Kidney glomerular epithelial cell (primary cell): ENCODE measurements around the gene CTSL.
"Not testable (repeated sequence)": the region's sequence is repeated elsewhere in the genome, so short reads cannot be mapped to it uniquely, and the experiment has no call there.

Experiments
- DNase-seq: peaks from one replicate; lab custom pipeline; 2025; lab: John Stamatoyannopoulos, UW

The CTSL gene

GRCh38 chr9:87722393-87723088 lies 3.4 kb upstream of the CTSL start:
- no peak for DNase-seq

GRCh38 chr9:87725356-87725899 lies 491 bp upstream of the CTSL start:
- DNase-seq, result no peak

- DNase-seq, result no peak
These were observed 3.3 kb downstream of the CTSL start for GRCh38 chr9:87729246-87729645.

GRCh38 chr9:87731321-87731720 lies 5.4 kb downstream of the CTSL start:
- no peak for DNase-seq

- DNase-seq, result no peak
These were observed 6.4 kb downstream of the CTSL start for GRCh38 chr9:87732344-87732743.

- no peak for DNase-seq
These were observed 6.8 kb downstream of the CTSL start for GRCh38 chr9:87732756-87733155.

- no peak for DNase-seq
These were observed 7.5 kb downstream of the CTSL start for GRCh38 chr9:87733273-87734052.

GRCh38 chr9:87734106-87734505 lies 8.2 kb downstream of the CTSL start:
- no peak for DNase-seq

GRCh38 chr9:87739546-87739945 lies 13.6 kb downstream of the CTSL start:
- DNase-seq, result no peak

- DNase-seq, result no peak
These were observed 14.3 kb downstream of the CTSL start for GRCh38 chr9:87740209-87740608.

- DNase-seq, result no peak
These were observed 15.4 kb downstream of the CTSL start for GRCh38 chr9:87741326-87741725.

- DNase-seq, result no peak
These were observed 16.0 kb downstream of the CTSL start for GRCh38 chr9:87741891-87742290.

- DNase-seq, result no peak
These were observed 17.0 kb downstream of the CTSL start for GRCh38 chr9:87742813-87743428.

GRCh38 chr9:87744247-87744646 lies 18.3 kb downstream of the CTSL start:
- DNase-seq, result not testable (repeated sequence)

GRCh38 chr9:87746186-87746585 lies 20.3 kb downstream of the CTSL start:
- DNase-seq, result no peak

- DNase-seq, result no peak
These were observed 23.0 kb downstream of the CTSL start for GRCh38 chr9:87748881-87749280.

- DNase-seq, result no peak
These were observed 23.6 kb downstream of the CTSL start for GRCh38 chr9:87749335-87750035.

GRCh38 chr9:87750726-87751125 lies 24.8 kb downstream of the CTSL start:
- DNase-seq, result no peak

GRCh38 chr9:87751423-87751822 lies 25.5 kb downstream of the CTSL start:
- DNase-seq, result no peak

GRCh38 chr9:87751868-87752267 lies 25.9 kb downstream of the CTSL start:
- DNase-seq, result peak; percentile 43

GRCh38 chr9:87753313-87753712 lies 27.4 kb downstream of the CTSL start:
- no peak for DNase-seq

- DNase-seq, result not testable (repeated sequence)
These were observed 32.4 kb downstream of the CTSL start for GRCh38 chr9:87758330-87758729.
